PC-3 (cell line): ENCODE data around the gene ECHS1. TPM values are rescaled to one million over a fixed set of nuclear protein-coding genes. Genes with fewer than 3 reads are reported as not detected.

Source experiments
- ATAC-seq: fragments of 200-7000 bp; cut with Tn5 transposase; 2 replicates; pipeline ENCODE4 v1.9.1; 2020; ENCODE audit warnings: mild to moderate bottlenecking, moderate library complexity
- BruUV-seq: library from RNA; stranded (reverse); fragments of 400-500 nt; replicated peaks from 2 replicates; lab custom pipeline; 2021; lab: Mats Ljungman, UMichigan
- CTCF ChIA-PET: fragments of 300-600 bp; sonication (Branson Sonifier 250); formaldehyde crosslinking; loops from one replicate; lab custom pipeline; 2022; ENCODE audit warnings: antibody characterized with exemption; lab: Charles Lee
- POLR2A ChIA-PET: fragments of 300-600 bp; sonication (Branson Sonifier 250); formaldehyde crosslinking; loops from one replicate; lab custom pipeline; 2022; ENCODE audit warnings: antibody characterized with exemption; ENCODE audit not compliant: unreplicated experiment; lab: Charles Lee
- DNase-seq: peaks from one replicate; pipeline ENCODE4 v3.0.0-alpha.2; 2015
- H2AFZ ChIP-seq: fragments of 300-600 bp; sonication (generic); 2 replicates; pipeline ENCODE4 v1.6.0; 2016; ENCODE audit warnings: antibody characterized with exemption, low read length
- H3F3A ChIP-seq: fragments of 300-600 bp; sonication (generic); one replicate; pipeline ENCODE4 v1.6.0; 2017; ENCODE audit warnings: antibody characterized with exemption, low read length, control low read depth, mild to moderate bottlenecking; ENCODE audit not compliant: unreplicated experiment
- H3K27ac ChIP-seq: fragments of 300-600 bp; sonication (generic); 2 replicates; pipeline ENCODE4 v1.5.1; 2016; ENCODE audit warnings: mild to moderate bottlenecking, low read length
- H3K27me3 ChIP-seq: fragments of 300-600 bp; sonication (generic); 2 replicates; pipeline ENCODE4 v1.6.1; 2016; ENCODE audit warnings: low read length, mixed read lengths
- H3K36me3 ChIP-seq: fragments of 300-600 bp; sonication (generic); 2 replicates; pipeline ENCODE4 v1.6.1; 2016; ENCODE audit warnings: low read depth, mixed run types, low read length, mixed read lengths
- H3K4me1 ChIP-seq: fragments of 300-600 bp; sonication (generic); 2 replicates; pipeline ENCODE4 v1.5.1; 2016; ENCODE audit warnings: low read length; ENCODE audit not compliant: insufficient read depth
- H3K4me2 ChIP-seq: fragments of 300-600 bp; sonication (generic); 2 replicates; pipeline ENCODE4 v1.6.0; 2016; ENCODE audit warnings: low read length
- H3K4me3 ChIP-seq: fragments of 300-600 bp; sonication (generic); 2 replicates; pipeline ENCODE4 v1.5.1; 2016; ENCODE audit warnings: mild to moderate bottlenecking, low read length, mixed read lengths
- H3K79me2 ChIP-seq: fragments of 300-600 bp; sonication (generic); 2 replicates; pipeline ENCODE4 v1.6.1; 2017; ENCODE audit warnings: low read length, mixed read lengths
- H3K9ac ChIP-seq: fragments of 300-600 bp; sonication (generic); 2 replicates; pipeline ENCODE4 v1.6.0; 2016; ENCODE audit warnings: mild to moderate bottlenecking, low read length
- H3K9me2 ChIP-seq: fragments of 300-600 bp; sonication (generic); replicated peaks from 2 replicates; pipeline ENCODE4 v1.6.1; 2016; ENCODE audit warnings: mixed run types, low read length, mixed read lengths
- H3K9me3 ChIP-seq: fragments of 300-600 bp; sonication (generic); 2 replicates; pipeline ENCODE4 v1.6.1; 2016; ENCODE audit warnings: low read length, mixed read lengths
- H4K20me1 ChIP-seq: fragments of 300-600 bp; sonication (generic); 2 replicates; pipeline ENCODE4 v1.6.1; 2016; ENCODE audit warnings: low read length, mixed read lengths
- CTCF ChIP-seq: fragments of 300-600 bp; sonication (generic); conservative IDR thresholded peaks from 2 replicates; pipeline ENCODE4 v1.5.1; 2017; ENCODE audit warnings: antibody characterized with exemption, low read depth, mild to moderate bottlenecking, low read length
- EZH2 ChIP-seq: fragments of 300-600 bp; sonication (generic); IDR thresholded peaks from one replicate; pipeline ENCODE4 v1.6.1; 2017; ENCODE audit warnings: antibody characterized with exemption, mild to moderate bottlenecking, low read length; ENCODE audit not compliant: unreplicated experiment
- EZH2phosphoT487 ChIP-seq: fragments of 300-600 bp; sonication (generic); IDR thresholded peaks from 2 replicates; pipeline ENCODE4 v1.6.1; 2018; ENCODE audit warnings: mild to moderate bottlenecking, antibody characterized with exemption, low read length, borderline replicate concordance
- intact Hi-C: fragments of 100-400 bp; cut with micrococcal nuclease; formaldehyde crosslinking; loops from 2 replicates; pipeline ENCODE4 v1.9.0; 2023
- total RNA-seq: library from RNA; depleted of rRNA; stranded (reverse); fragments of >200 nt; gene quantifications from 2 replicates; pipeline ENCODE4 v1.2.3, GENCODE V29; 2014

Gene ECHS1
- total RNA-seq, 1 experiment from 2014 or later = 120 TPM

- Histone ChIP-seq H3K9ac (no peak overlapping the region), H2AFZ (no peak overlapping the region), H3K27me3 (no peaks in the 10 kb centered on the region), H3F3A (no peaks in the 10 kb centered on the region), H3K9me3 (no peaks in the 10 kb centered on the region), H3K4me2 (no peak overlapping the region), H3K9me2 (no peaks in the 10 kb centered on the region), H3K4me3 (no peak overlapping the region), H3K36me3 (peaks cover 19% of the 10 kb centered on the region; the same call in 1 of the 2 replicates), H3K27ac (no peak overlapping the region), H3K79me2 (no peaks in the 10 kb centered on the region), H4K20me1 (no peaks in the 10 kb centered on the region), H3K4me1 (no peaks in the 10 kb centered on the region)
- ATAC-seq = no peak
- CTCF ChIA-PET = no interaction called here
- DNase-seq = no peak
- POLR2A ChIA-PET = no interaction called here
- BruUV-seq = no TSS peak
- intact Hi-C loops = no loop called here
- TF ChIP-seq EZH2 = no peak
- TF ChIP-seq EZH2phosphoT487 = no peak
- no peak for TF ChIP-seq CTCF
These were observed 6.4 kb downstream of the ECHS1 start for GRCh38 chr10:133366751-133367150.

- Histone ChIP-seq H3K27me3 (no peaks in the 10 kb centered on the region), H3F3A (no peaks in the 10 kb centered on the region), H3K4me3 (no peak overlapping the region), H4K20me1 (no peaks in the 10 kb centered on the region), H3K79me2 (no peaks in the 10 kb centered on the region), H3K9me2 (no peaks in the 10 kb centered on the region), H3K4me1 (no peaks in the 10 kb centered on the region), H3K9me3 (no peaks in the 10 kb centered on the region), H3K36me3 (peaks cover 19% of the 10 kb centered on the region; the same call in 1 of the 2 replicates), H2AFZ (no peak overlapping the region), H3K4me2 (no peak overlapping the region), H3K27ac (no peak overlapping the region), H3K9ac (no peak overlapping the region)
- TF ChIP-seq CTCF (no peak), EZH2 (no peak), EZH2phosphoT487 (no peak)
- ATAC-seq = no peak
- no peak for DNase-seq
- ChIA-PET POLR2A (no interaction called here), CTCF (no interaction called here)
- no TSS peak for BruUV-seq
- intact Hi-C loops = no loop called here
These were observed 7.0 kb downstream of the ECHS1 start for GRCh38 chr10:133366130-133366478.

- Histone ChIP-seq H3K27me3 (no peaks in the 10 kb centered on the region), H3K4me1 (no peaks in the 10 kb centered on the region), H3K9ac (no peak overlapping the region), H2AFZ (no peak overlapping the region), H3K27ac (no peak overlapping the region), H4K20me1 (no peaks in the 10 kb centered on the region), H3K36me3 (peaks cover 19% of the 10 kb centered on the region; the same call in 1 of the 2 replicates), H3K4me2 (no peak overlapping the region), H3K9me2 (no peaks in the 10 kb centered on the region), H3K4me3 (no peak overlapping the region), H3F3A (no peaks in the 10 kb centered on the region), H3K9me3 (no peaks in the 10 kb centered on the region), H3K79me2 (no peaks in the 10 kb centered on the region)
- ChIA-PET POLR2A (no interaction called here), CTCF (no interaction called here)
- BruUV-seq = no TSS peak
- DNase-seq (no peak), ATAC-seq (no peak)
- TF ChIP-seq EZH2phosphoT487 (no peak), EZH2 (no peak)
- intact Hi-C loops = no loop called here
These were observed 7.6 kb downstream of the ECHS1 start for GRCh38 chr10:133365461-133366129.
